Panc1 (cell line): ENCODE measurements around the gene WWTR1.

Experiments used
- CTCF ChIP-seq: fragments of 450-650 bp; IDR thresholded peaks from 2 replicates; pipeline ENCODE4 v1.5.1; 2017; ENCODE audit warnings: mild to moderate bottlenecking
- TCF7L2 ChIP-seq: IDR thresholded peaks from 2 replicates; pipeline ENCODE4 v1.6.1; 2011; ENCODE audit warnings: mild to moderate bottlenecking, low read depth, low read length, inconsistent platforms

GRCh38 chr3:149635396-149635795 lies 22.4 kb downstream of the WWTR1 start:
- TF ChIP-seq CTCF (no peak), TCF7L2 (no peak)
